ENCODE results near the gene ADH1B.

DNA sequence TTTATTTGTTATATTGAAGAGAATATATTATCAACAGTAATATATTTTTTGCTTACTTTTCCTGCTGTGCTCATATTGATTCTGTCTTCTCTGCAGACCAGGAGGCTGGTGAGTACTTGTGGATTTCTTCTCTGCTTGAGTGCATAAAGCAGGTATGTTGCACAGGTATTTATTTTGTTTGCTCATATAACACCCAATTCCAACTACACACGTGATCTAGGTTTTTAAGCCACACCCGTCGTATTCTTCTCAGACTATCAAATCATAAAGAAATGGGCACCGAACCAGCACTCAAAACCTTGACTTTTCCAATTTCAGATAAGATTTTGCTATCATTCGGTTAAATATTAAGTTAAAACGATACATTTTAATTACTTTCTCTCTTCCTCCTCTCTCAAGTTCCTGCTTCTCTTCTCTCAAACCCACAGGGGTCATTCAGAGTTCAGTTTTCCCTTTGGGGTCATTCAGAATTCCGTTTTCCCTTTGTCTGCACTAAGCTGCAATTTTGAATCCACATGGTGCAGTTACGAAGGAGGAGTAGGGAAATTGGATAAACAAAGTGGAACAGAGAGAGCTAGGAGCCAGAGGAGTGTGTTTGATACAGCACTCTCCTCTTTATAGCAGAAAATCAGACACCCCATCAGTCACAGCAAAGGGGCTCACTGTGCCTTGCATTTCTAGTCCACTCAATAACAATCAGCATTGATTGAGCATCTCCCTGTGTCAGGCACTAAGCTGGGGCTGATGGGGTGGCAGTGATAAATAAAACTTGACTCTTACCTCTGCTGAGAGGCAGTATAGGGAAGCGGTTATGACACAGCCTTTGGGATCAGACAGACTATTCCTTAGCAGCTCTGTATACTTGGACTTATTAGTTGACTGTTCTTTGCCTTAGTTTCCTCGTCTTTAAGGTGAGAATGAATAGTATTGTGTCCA, 31.7 kb upstream of the ADH1B start, which contains the start of gene ADH1C:
- no peak for TF ChIP-seq POLR2A (IDR thresholded peaks at IDR 0.05)
- TF ChIP-seq, protein P1, sequence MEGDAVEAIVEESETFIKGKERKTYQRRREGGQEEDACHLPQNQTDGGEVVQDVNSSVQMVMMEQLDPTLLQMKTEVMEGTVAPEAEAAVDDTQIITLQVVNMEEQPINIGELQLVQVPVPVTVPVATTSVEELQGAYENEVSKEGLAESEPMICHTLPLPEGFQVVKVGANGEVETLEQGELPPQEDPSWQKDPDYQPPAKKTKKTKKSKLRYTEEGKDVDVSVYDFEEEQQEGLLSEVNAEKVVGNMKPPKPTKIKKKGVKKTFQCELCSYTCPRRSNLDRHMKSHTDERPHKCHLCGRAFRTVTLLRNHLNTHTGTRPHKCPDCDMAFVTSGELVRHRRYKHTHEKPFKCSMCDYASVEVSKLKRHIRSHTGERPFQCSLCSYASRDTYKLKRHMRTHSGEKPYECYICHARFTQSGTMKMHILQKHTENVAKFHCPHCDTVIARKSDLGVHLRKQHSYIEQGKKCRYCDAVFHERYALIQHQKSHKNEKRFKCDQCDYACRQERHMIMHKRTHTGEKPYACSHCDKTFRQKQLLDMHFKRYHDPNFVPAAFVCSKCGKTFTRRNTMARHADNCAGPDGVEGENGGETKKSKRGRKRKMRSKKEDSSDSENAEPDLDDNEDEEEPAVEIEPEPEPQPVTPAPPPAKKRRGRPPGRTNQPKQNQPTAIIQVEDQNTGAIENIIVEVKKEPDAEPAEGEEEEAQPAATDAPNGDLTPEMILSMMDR (IDR thresholded peaks at IDR 0.05), result no peak

Data from stomach (tissue), 4 donors.